ENCODE results near the gene CROCC2. TPM values are rescaled to one million over a fixed set of nuclear protein-coding genes. Genes with fewer than 3 reads are reported as not detected.

The CROCC2 gene
- total and polyA plus RNA-seq, 2 experiments from 2014 or later, result not detected

GRCh38 chr2:240900141-240900860 is 5.8 kb upstream of the CROCC2 start:
- Histone ChIP-seq H3K27me3 (peaks cover 5% of the 10 kb centered on the region), H3K9me3 (ENCODE audit: low read depth) (no peaks in the 10 kb centered on the region), H3K36me3 (no peaks in the 10 kb centered on the region), H3K27ac (no peak overlapping the region), H3K4me3 (no peak overlapping the region), H3K4me1 (ENCODE audit: low read depth) (no peaks in the 10 kb centered on the region)
- DNase-seq (ENCODE audit: low read depth in 1 of 2, low spot score in 1 of 2), result no peak
- TF ChIP-seq CTCF (IDR thresholded peaks at IDR 0.05; ENCODE audit: low read depth, low read length), result no peak

GRCh38 chr2:240901986-240902614 is 4.0 kb upstream of the CROCC2 start:
- peaks cover 23% of the 10 kb centered on the region for H3K27me3 ChIP-seq
- no peak for TF ChIP-seq CTCF (IDR thresholded peaks at IDR 0.05; ENCODE audit: low read depth, low read length)

GRCh38 chr2:240902615-240903041 is 3.5 kb upstream of the CROCC2 start:
- no peak for TF ChIP-seq CTCF (IDR thresholded peaks at IDR 0.05; ENCODE audit: low read depth, low read length)
- H3K9me3 ChIP-seq (ENCODE audit: low read depth), result no peaks in the 10 kb centered on the region
- H3K4me1 ChIP-seq (ENCODE audit: low read depth), result no peaks in the 10 kb centered on the region
- no peak overlapping the region for H3K4me3 ChIP-seq
- no peak for DNase-seq (ENCODE audit: low read depth in 1 of 2, low spot score in 1 of 2)
- peaks cover 27% of the 10 kb centered on the region for H3K27me3 ChIP-seq
- no peak overlapping the region for H3K27ac ChIP-seq
- H3K36me3 ChIP-seq, result no peaks in the 10 kb centered on the region

More at GRCh38 chr2:240901986-240902614, 4.0 kb upstream of the CROCC2 start:
- H3K9me3 ChIP-seq (ENCODE audit: low read depth), result no peaks in the 10 kb centered on the region
- no peak overlapping the region for H3K4me3 ChIP-seq
- no peaks in the 10 kb centered on the region for H3K36me3 ChIP-seq
- no peak for DNase-seq (ENCODE audit: low read depth in 1 of 2, low spot score in 1 of 2)
- H3K27ac ChIP-seq, result no peak overlapping the region
- H3K4me1 ChIP-seq (ENCODE audit: low read depth), result no peaks in the 10 kb centered on the region

GRCh38 chr2:240903191-240904060 is 2.7 kb upstream of the CROCC2 start:
- DNase-seq (ENCODE audit: low read depth in 1 of 2, low spot score in 1 of 2), result no peak
- TF ChIP-seq CTCF (IDR thresholded peaks at IDR 0.05; ENCODE audit: low read depth, low read length), result no peak
- peaks cover 27% of the 10 kb centered on the region for H3K27me3 ChIP-seq

More at GRCh38 chr2:240903191-240904060, 2.7 kb upstream of the CROCC2 start:
- Histone ChIP-seq H3K27ac (no peak overlapping the region), H3K9me3 (ENCODE audit: low read depth) (no peaks in the 10 kb centered on the region), H3K4me3 (no peak overlapping the region), H3K36me3 (no peaks in the 10 kb centered on the region), H3K4me1 (ENCODE audit: low read depth) (no peaks in the 10 kb centered on the region)
